ENCODE results near the gene UBXN6.

UBXN6 gene

GRCh38 chr19:4399812-4400134 is 57.8 kb downstream of the UBXN6 start:
- TF ChIP-seq ZBTB7A (IDR thresholded peaks at IDR 0.05; ENCODE audit: low read depth) (no peak), TCF12 (IDR thresholded peaks at IDR 0.05; ENCODE audit: low read depth) (no peak), YY1 (IDR thresholded peaks at IDR 0.05; ENCODE audit: low read depth) (no peak; the same call in 1 of the 2 replicates), CREB1 (IDR thresholded peaks at IDR 0.05; ENCODE audit: low read depth) (no peak), TAF1 (IDR thresholded peaks at IDR 0.05; ENCODE audit: low read depth) (no peak)

- TF ChIP-seq CREB1 (IDR thresholded peaks at IDR 0.05; ENCODE audit: low read depth) (no peak), USF1 (IDR thresholded peaks at IDR 0.05) (no peak), EP300 (IDR thresholded peaks at IDR 0.05; ENCODE audit: borderline replicate concordance) (no peak), EGR1 (IDR thresholded peaks at IDR 0.05) (no peak), ZBTB7A (IDR thresholded peaks at IDR 0.05; ENCODE audit: low read depth) (no peak), YY1 (IDR thresholded peaks at IDR 0.05; ENCODE audit: low read depth) (no peak), NFIC (IDR thresholded peaks at IDR 0.05) (no peak), RAD21 (IDR thresholded peaks at IDR 0.05; ENCODE audit: low read depth) (no peak), MAX (IDR thresholded peaks at IDR 0.05) (no peak), TEAD4 (IDR thresholded peaks at IDR 0.05) (no peak), CEBPB (IDR thresholded peaks at IDR 0.05) (no peak), TAF1 (IDR thresholded peaks at IDR 0.05; ENCODE audit: low read depth) (no peak), REST (IDR thresholded peaks at IDR 0.05; ENCODE audit: low read depth) (no peak), FOXM1 (IDR thresholded peaks at IDR 0.05; ENCODE audit: borderline replicate concordance, low read depth) (no peak), TCF12 (IDR thresholded peaks at IDR 0.05; ENCODE audit: low read depth) (no peak)
Observed at GRCh38 chr19:4396949-4397783, 60.4 kb downstream of the UBXN6 start.
